ENCODE data around the gene RHCE. TPM values are rescaled to one million over a fixed set of nuclear protein-coding genes. Genes with fewer than 3 reads are reported as not detected.
A peak's percentile ranks its signal among the peaks of the same experiment; 100 is the strongest.
"Not testable (repeated sequence)": the region's sequence is repeated elsewhere in the genome, so short reads cannot be mapped to it uniquely, and the experiment has no call there.

RHCE gene
- total RNA-seq, 6 experiments from 2014 or later = 0.25 to 2.2 (median 1.4) TPM

DNA sequence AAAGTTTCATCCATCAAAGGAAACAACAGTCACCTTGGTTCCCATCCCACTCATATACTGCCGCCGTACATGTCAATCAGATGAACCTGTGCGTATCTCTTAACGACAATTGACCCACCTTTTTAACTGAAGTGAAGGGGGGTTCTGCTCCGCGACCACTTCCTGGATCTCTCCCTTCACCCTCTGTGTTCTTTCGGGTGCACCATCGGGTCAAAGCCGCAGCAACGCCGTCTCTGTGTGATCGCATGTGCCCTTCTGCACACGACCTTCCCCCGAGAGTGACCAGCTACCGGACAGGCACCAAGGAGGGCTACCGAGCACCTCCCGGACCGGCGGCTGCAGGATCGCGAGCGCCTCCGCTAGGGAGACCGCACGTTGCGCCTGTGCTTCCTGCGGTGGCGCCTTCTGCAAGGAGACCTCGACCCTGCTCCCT lies 83.7 kb downstream of the RHCE start:
- H3K4me3 ChIP-seq = peak overlapping the region; percentile 39 to 60 (median 58)
- H3K36me3 ChIP-seq; intact Hi-C loops (cut with DNase I); H3K9me3 ChIP-seq; H3K27me3 ChIP-seq: not testable (repeated sequence)
- H3K4me1 ChIP-seq = peaks cover 0 to 17% (median 5%) of the 10 kb centered on the region in 4 donors
- ATAC-seq (peak; percentile 56 to 63 (median 63)), DNase-seq (peak in 2 of 3 donors; percentile 63 to 76)
- H3K27ac ChIP-seq = peak overlapping the region in 1 of 3 donors; percentile 33
- 1% methylated on average over 11 of the region's 29 CpGs for WGBS (ENCODE audit: insufficient coverage, low coverage, low lambda C conversion rate, missing lambda C conversion rate)
- TF ChIP-seq, protein P1, sequence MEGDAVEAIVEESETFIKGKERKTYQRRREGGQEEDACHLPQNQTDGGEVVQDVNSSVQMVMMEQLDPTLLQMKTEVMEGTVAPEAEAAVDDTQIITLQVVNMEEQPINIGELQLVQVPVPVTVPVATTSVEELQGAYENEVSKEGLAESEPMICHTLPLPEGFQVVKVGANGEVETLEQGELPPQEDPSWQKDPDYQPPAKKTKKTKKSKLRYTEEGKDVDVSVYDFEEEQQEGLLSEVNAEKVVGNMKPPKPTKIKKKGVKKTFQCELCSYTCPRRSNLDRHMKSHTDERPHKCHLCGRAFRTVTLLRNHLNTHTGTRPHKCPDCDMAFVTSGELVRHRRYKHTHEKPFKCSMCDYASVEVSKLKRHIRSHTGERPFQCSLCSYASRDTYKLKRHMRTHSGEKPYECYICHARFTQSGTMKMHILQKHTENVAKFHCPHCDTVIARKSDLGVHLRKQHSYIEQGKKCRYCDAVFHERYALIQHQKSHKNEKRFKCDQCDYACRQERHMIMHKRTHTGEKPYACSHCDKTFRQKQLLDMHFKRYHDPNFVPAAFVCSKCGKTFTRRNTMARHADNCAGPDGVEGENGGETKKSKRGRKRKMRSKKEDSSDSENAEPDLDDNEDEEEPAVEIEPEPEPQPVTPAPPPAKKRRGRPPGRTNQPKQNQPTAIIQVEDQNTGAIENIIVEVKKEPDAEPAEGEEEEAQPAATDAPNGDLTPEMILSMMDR (IDR thresholded peaks at IDR 0.05) = peak in 1 of 4 donors; percentile 13

DNA sequence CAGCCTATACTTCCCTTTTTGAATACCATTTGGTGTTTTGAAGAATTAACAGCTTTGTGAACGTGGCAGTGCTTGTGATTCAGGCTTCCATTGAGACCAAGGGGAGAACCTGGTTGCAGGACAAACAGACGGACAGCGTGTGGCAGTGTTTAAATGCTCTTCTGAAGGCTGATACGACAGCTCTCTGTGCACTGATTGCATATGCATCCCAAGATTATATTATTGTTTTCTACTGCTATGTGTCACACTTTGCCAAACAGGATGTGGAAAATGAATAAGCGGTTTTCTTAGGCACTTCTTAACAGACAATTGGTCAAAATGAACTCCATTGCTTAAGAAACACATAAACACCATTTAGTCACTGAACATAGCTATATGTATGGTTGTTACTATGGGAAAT lies 90.7 kb downstream of the RHCE start:
- WGBS (ENCODE audit: insufficient coverage, low coverage, low lambda C conversion rate, missing lambda C conversion rate) = no CpG with 5 or more reads among the region's 5 CpGs

DNA sequence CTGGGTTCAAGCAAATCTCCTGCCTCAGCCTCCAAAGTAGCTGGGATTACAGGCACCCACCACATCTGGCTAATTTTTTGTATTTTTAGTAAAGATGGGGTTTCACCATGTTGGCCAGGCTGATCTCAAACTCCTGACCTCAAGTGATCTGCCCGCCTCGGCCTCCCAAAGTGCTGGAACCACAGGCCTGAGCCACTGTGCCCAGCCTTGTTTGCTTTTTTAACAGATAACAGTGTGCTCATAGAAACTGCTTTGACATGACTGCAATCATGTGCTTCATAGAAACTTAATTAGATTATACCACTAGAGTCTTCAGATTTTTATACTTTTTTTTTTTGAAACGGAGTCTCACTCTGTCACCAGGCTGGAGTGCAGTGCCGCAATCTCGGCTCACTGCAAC lies 91.3 kb downstream of the RHCE start:
- ATAC-seq = peak in 3 of 4 donors; percentile 24 to 59 (median 51)

More for the DNA sequence above, 90.7 kb downstream of the RHCE start:
- peak; percentile 69 to 86 (median 78) for ATAC-seq
- TF ChIP-seq, protein P1 (IDR thresholded peaks at IDR 0.05) = peak in 2 of 4 donors; percentile 8 to 13
- DNase-seq; H3K36me3 ChIP-seq; H3K9me3 ChIP-seq; intact Hi-C loops (cut with DNase I); H3K27me3 ChIP-seq; H3K4me3 ChIP-seq: not testable (repeated sequence)
- Histone ChIP-seq H3K4me1 (peaks cover 0 to 11% (median 0%) of the 10 kb centered on the region in 4 donors), H3K27ac (peak overlapping the region in 1 of 3 donors; percentile 49)

DNA sequence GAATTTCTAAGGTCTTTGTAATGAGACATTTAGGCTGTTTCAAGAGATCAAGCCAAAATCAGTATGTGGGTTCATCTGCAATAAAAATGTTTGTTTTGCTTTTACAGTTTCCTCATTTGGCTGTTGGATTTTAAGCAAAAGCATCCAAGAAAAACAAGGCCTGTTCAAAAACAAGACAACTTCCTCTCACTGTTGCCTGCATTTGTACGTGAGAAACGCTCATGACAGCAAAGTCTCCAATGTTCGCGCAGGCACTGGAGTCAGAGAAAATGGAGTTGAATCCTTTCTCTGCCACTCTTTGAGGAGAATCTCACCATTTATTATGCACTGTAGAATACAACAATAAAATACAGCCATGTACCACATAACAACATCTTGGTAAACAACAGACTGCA lies 91.8 kb downstream of the RHCE start:
- DNase-seq; H3K4me3 ChIP-seq; H3K36me3 ChIP-seq; H3K9me3 ChIP-seq; intact Hi-C loops (cut with DNase I); H3K27me3 ChIP-seq: not testable (repeated sequence)
- peak in 2 of 4 donors; percentile 40 to 41 for ATAC-seq
- Histone ChIP-seq H3K27ac (peak overlapping the region in 1 of 3 donors; percentile 49), H3K4me1 (peaks cover 0 to 11% (median 0%) of the 10 kb centered on the region in 4 donors)
- 82% methylated on average over 4 of the region's 4 CpGs for WGBS (ENCODE audit: insufficient coverage, low coverage, low lambda C conversion rate, missing lambda C conversion rate)

More for the DNA sequence above, 91.3 kb downstream of the RHCE start:
- H3K36me3 ChIP-seq; H3K4me3 ChIP-seq; H3K9me3 ChIP-seq; intact Hi-C loops (cut with DNase I); H3K27me3 ChIP-seq; DNase-seq: not testable (repeated sequence)
- peak overlapping the region in 1 of 3 donors; percentile 49 for H3K27ac ChIP-seq
- H3K4me1 ChIP-seq = peaks cover 0 to 11% (median 0%) of the 10 kb centered on the region in 4 donors
- WGBS (ENCODE audit: insufficient coverage, low coverage, low lambda C conversion rate, missing lambda C conversion rate) = 67% methylated on average over 1 of the region's 5 CpGs

DNA sequence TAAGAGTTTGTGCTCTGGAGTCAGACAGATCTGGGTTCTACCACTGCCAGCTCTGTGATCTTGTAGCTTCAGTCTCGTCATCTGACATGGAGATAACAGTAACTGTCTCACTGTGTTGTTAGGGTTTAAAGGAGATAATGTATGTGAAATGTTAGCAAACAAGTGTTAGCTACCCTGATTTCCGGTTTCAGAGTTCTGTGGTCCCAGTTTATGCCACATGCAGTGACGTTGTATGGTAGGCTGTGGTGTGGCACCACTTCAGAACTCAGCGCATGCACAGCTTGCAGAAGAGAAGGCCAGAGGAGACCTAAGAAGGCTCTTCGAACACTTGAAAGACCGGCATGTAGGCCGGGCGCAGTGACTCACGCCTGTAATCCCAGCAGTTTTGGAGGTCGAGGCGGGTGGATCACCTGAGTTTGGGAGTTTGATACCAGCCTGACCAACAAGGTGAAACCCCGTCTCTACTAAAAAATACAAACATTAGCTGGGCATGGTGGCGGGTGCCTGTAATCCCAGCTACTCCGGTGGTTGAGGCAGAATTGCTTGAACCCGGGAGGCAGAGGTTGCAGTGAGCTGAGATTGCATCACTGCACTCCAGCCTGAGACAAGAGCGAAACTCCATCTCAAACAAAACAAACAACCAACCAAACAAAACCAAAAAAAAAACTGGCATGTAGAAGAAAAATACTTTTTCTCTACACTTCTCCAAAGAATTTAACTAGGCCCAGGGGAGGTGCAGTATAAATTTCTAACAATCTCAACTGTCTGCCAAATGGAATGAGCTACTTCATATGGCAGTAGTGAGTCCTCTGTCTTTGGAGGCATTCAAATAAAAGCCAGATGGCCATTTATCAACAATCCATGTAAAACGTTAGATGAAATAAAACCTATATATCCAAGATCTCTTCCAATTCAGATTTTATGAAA lies 92.5 kb downstream of the RHCE start:
- peak in 3 of 4 donors; percentile 22 to 44 (median 36) for ATAC-seq
- H3K4me3 ChIP-seq; H3K36me3 ChIP-seq; H3K27me3 ChIP-seq; H3K9me3 ChIP-seq; H3K27ac ChIP-seq; DNase-seq; intact Hi-C loops (cut with DNase I): not testable (repeated sequence)
- peaks cover 0 to 11% (median 0%) of the 10 kb centered on the region in 4 donors for H3K4me1 ChIP-seq
- WGBS (ENCODE audit: insufficient coverage, low coverage, low lambda C conversion rate, missing lambda C conversion rate) = no CpG with 5 or more reads among the region's 17 CpGs

DNA sequence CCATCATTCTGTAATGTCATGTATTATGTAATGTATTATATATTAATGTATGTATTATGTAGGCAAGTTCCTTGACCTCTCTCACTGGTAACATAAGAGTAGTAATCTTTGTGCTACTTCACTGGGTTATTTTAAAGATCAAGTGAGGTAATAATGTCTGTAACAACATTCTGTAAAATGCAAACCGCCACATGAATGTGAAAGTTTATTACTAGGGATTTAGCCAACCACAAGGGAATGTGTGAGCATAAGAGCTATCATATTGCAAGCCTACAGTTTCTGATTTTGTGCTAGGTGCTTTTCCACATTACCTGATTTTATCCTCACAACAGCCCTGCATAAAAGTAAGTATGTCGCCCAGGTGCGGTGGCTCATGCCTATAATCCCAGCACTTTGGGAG lies 96.2 kb downstream of the RHCE start:
- H3K4me1 ChIP-seq; H3K36me3 ChIP-seq; intact Hi-C loops (cut with DNase I); DNase-seq; H3K9me3 ChIP-seq; ATAC-seq; H3K4me3 ChIP-seq; H3K27ac ChIP-seq; H3K27me3 ChIP-seq: not testable (repeated sequence)
- WGBS (ENCODE audit: insufficient coverage, low coverage, low lambda C conversion rate, missing lambda C conversion rate) = 100% methylated on average over 1 of the region's 3 CpGs

DNA sequence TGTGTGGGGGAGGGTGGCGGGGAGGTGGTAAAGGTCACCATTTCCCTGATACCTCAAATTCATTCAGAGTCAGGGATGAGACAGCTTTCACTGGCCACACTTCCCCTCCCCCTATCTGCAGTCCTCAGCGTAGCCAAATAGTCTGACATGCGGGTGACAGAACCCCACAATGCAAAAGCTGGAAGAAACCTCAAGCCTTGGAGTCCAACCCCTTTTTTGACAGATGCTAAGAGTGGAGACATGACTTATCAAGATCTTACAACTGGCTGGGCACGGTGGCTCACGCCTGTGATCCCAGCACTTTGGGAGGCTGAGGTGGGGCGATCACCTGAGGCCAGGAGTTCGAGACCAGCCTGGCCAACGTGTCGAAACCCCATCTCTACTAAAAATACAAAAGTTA lies 98.5 kb downstream of the RHCE start:
- DNase-seq; intact Hi-C loops (cut with DNase I); H3K4me1 ChIP-seq; H3K9me3 ChIP-seq; H3K27me3 ChIP-seq; H3K36me3 ChIP-seq; ATAC-seq; H3K4me3 ChIP-seq; H3K27ac ChIP-seq: not testable (repeated sequence)
- WGBS (ENCODE audit: insufficient coverage, low coverage, low lambda C conversion rate, missing lambda C conversion rate) = no CpG with 5 or more reads among the region's 9 CpGs

DNA sequence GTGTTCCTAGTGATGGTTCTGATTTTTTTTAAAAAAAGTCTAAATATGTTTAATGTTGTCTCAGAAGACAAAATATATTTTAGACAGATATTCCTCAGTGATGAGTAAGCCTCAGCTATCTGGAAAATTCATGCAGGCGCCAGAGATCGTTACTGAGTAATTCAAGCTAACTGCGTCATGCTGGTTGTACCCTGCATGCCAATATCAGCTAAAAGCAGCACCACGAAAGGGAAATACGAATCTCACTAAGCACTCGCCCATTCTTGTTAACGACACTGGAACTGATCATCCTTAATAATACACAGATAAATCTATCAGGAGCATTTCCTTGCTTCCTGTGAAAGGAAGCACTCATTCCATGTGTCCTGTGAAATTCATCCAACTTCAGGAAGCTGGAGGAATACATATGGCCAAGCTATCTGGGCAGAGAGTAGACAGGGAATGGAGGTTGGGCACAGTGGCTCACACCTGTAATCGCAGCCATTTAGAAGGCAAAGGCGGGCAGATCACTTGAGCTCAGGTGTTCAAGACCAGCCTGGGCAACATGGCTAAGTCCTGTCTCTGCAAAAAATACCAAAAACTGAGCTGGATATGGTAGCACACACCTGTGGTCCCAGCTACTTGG lies 100.2 kb downstream of the RHCE start:
- H3K27me3 ChIP-seq; intact Hi-C loops (cut with DNase I); H3K9me3 ChIP-seq; H3K27ac ChIP-seq; H3K36me3 ChIP-seq; DNase-seq; H3K4me1 ChIP-seq; H3K4me3 ChIP-seq: not testable (repeated sequence)
- WGBS (ENCODE audit: insufficient coverage, low coverage, low lambda C conversion rate, missing lambda C conversion rate) = 81% methylated on average over 5 of the region's 9 CpGs
- peak; percentile 23 to 48 (median 34) for ATAC-seq

DNA sequence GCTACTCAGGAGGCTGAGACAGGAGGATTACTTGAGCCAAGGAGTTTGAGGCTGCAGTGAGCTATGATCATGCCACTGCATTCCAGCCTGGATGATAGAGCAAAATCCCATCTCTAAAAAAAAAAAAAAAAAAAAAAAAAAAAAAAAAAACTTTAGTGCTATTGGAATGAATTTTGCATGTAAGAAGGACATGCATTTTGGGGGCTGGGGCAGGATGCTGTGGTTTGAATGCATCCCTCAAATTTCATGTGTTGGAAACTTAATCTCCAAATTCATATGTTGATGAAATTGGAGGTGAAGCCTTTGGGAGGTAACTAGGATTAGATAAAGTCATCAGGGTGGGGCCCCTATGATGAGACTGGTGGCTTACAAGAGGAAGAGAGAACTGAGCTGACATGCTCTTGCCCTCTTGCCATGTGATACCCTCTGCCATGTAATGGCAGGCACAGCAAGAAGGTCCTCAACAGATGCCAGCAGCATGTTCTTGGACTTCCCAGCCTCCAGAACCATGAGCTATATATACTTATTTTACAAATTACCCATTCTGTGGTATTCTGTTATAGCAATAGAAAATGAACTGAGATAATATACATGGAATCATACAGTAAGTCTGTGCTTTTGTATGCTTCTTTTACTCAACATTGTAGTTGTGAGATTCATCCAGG lies 107.7 kb downstream of the RHCE start:
- H3K4me1 ChIP-seq; intact Hi-C loops (cut with DNase I); DNase-seq; H3K27ac ChIP-seq; H3K27me3 ChIP-seq; H3K9me3 ChIP-seq; ATAC-seq; H3K36me3 ChIP-seq; H3K4me3 ChIP-seq: not testable (repeated sequence)

All from right lobe of liver (tissue), 6 donors.